ENCODE measurements around the gene AP1S1.

DNA sequence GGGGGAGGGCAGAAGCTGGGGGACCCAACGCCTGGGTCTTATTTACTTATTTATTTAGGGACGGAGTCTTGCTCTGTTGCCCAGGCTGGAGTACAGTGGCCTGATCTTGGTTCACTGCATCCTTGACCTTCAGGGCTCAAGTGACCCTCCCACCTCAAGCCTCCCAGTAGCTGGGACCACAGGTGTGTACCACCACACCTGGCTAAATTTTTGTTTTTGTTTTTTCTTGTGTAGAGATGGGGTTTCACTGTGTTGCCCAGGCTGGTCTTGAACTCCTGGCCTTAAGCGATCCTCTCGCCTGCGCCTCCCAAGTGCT, 48.3 kb downstream of the AP1S1 start:
- TF ChIP-seq, protein P1, sequence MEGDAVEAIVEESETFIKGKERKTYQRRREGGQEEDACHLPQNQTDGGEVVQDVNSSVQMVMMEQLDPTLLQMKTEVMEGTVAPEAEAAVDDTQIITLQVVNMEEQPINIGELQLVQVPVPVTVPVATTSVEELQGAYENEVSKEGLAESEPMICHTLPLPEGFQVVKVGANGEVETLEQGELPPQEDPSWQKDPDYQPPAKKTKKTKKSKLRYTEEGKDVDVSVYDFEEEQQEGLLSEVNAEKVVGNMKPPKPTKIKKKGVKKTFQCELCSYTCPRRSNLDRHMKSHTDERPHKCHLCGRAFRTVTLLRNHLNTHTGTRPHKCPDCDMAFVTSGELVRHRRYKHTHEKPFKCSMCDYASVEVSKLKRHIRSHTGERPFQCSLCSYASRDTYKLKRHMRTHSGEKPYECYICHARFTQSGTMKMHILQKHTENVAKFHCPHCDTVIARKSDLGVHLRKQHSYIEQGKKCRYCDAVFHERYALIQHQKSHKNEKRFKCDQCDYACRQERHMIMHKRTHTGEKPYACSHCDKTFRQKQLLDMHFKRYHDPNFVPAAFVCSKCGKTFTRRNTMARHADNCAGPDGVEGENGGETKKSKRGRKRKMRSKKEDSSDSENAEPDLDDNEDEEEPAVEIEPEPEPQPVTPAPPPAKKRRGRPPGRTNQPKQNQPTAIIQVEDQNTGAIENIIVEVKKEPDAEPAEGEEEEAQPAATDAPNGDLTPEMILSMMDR (IDR thresholded peaks at IDR 0.05): no peak
- TF ChIP-seq ZFX (IDR thresholded peaks at IDR 0.05; ENCODE audit: borderline replicate concordance): no peak

Measured in 22Rv1 (cell line).